GM21737 (cell line): ENCODE results near the gene GATA2.

Source experiments
- ATAC-seq: cut with Tn5 transposase; IDR thresholded peaks from one replicate; pipeline ENCODE4 v1.9.1; 2021; ENCODE audit warnings: mild to moderate bottlenecking, moderate library complexity; ENCODE audit not compliant: unreplicated experiment

The GATA2 gene

GRCh38 chr3:128492671-128493569, at the start of gene GATA2:
GATA2 (minus strand) TSS chr3:128493201; CDS start chr3:128487031, 6,170 bp downstream.
- no peak for ATAC-seq

DNA sequence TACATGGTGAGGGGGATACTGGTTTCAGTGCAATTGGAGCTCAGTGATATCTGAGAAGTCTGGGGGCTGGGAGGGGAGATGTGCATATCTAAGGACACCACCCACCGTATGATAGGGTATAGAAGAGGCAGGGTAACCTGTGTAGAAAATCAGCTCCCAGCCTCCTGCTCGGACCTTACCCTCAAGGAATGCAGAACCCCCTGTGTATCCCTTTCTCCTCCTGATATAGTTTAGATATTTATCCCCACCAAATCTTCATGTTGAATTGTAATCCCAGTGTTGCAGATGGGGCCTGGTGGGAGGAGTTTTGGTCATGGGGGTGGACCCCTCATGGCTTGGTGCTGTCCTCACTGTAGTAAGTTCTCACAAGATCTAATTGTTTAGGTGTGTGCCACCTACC, 48.2 kb upstream of the GATA2 start:
- no peak for ATAC-seq

- no peak for ATAC-seq
These were observed 46.4 kb upstream of the GATA2 start for GRCh38 chr3:128539376-128539775.

- ATAC-seq: no peak
These were observed 44.2 kb upstream of the GATA2 start for GRCh38 chr3:128537091-128537703.

DNA sequence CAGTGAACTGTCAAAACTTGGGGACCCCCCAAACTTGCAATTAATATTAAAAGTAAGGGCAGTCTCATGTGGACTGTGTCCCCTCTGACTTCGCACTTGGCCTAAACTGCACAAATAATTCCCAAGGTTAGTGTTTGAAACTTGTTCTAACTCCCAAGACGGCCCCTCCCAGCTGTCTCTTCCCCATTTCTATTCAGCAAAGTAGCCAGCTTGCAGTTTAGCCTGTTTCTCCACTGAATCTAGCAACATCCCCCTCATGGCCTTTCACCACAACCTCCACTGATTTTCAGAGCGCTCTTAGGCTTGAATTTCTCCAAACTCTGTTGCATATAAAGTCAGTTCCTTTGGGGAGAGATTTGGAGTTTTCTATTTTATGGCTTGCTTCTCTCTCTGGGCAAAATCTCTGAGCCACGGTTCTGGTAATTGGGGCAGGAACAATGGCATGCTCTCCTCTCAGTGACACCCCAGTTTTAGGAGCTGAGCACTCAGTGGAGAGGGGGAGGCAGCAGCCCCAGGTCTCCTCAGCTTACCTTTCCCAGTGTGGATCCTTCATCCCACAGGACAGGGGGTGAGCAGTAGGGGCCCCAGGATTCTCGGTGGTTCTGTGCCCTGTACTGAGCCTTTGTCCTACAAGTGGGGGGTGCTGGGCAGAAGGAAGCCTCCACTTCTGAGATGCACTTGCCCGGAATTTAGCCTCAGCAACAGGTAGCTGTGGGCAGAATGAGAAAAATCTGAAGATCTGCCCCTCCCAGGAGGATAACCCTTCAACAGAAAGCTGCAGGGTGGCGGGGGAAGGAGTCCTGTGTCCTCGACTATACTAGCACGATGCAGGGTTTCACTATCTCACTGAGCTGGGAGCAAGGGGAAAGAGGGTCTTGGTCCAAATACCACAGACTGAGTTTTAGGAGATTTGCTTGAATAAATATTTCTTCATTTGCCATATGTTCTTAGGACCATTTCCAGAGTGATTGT, 39.3 kb upstream of the GATA2 start:
- ATAC-seq: no peak

- no peak for ATAC-seq
These were observed 31.6 kb upstream of the GATA2 start for GRCh38 chr3:128524374-128525299.

DNA sequence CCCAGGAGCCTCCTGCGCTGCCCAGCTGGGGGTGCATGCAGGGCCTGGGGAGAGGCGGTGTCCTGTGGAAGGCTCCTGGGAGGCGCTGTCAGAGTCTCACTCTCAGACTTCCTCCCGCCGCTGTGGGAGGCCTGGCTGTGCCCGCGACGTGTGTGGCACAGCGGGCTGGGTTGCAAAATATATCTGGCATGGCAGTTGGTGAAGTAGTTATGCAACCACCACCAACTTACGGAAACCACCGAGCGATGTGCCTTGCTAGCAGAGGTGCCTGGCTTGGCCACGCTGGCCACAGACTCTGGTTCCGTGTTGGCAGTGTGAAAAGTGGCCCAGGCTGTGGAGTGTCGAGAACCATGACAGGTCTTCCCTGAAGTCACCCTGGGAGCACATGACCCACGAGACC, 30.6 kb upstream of the GATA2 start:
- ATAC-seq: no peak

DNA sequence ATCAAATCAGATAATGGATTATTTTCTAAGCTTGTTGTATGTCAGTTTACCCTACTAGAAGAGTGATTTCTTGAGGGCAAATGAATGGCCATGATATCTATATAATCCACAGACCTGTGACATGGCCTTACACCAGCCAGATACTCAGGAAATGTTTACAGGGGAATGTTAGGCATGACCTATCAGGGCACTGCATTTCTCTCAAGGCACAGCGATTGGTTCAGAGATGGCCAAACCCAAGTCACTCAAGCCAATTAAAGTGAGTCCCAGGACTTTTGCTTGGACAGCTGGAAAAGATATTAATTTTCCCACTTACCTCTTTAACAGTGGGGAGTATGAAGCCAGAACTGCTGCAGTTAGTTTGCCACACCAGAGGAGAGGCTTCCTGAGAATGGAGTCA, 28.7 kb upstream of the GATA2 start:
- no peak for ATAC-seq

DNA sequence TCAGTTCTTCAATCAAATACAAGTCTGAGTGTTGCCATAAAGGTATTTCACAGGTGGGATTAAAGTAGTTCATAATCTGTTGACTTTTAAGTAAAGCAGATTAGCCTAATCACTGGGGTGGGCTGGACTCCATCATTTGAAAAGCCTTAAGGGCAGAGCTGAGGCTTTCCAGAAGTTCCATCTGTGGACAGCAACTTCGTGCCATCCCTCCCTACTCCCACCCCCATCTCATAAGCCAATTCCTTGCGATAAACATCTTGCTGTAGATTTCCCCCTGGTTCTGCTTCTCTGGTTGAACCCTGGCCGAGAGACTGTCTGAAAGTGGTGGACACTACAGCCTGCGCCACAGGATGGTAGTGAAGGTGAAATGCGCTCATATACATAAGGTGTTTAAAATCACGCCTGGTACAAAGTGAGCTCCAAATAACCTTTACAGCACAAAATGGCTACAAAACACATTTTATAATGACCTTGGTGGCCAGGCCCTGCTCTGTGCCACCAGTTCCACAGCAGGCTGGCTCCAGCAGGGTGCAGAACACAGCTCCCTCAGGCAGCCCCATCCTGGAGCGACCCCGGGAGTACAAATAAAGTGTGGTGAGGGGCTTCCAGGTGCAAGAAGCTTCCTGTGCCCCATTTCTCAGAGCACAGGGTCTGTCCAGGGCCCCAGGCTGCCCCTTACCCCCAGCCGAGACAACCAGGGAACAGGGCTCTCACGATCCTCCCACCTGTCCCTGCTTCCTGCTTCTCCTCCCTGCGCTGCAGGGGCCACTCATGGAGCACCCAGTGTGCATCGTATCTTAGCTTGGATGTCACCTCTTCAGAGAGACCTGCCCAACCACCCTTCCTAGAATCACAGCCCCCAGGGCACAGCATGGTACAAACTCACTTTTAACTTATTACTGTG, 25.8 kb upstream of the GATA2 start:
- ATAC-seq: no peak

DNA sequence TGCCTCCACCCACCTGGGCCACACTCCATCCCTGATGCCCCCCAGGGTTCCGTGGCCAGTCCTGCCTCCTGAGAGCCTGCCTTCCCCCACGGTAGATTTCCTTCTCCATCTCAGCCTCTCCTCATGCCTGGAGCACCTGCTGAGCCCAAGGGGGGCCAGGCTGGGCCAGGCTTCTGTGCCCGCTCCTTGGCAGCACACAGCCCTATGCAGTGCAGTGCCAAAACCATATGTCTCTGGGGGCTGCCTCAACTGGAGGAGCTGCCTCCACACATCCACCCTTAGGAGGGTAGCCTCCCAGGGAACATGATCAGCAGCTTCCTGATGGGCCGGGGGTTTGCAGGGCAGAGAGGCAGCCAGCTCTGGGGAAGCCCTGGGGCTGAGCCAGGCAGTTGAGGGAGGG, 24.6 kb upstream of the GATA2 start:
- ATAC-seq: no peak

GRCh38 chr3:128515967-128516366, 23.0 kb upstream of the GATA2 start:
- ATAC-seq: no peak

GRCh38 chr3:128508852-128509251, 15.9 kb upstream of the GATA2 start:
- no peak for ATAC-seq

- no peak for ATAC-seq
These were observed 13.8 kb upstream of the GATA2 start for GRCh38 chr3:128506754-128507153.

- ATAC-seq: no peak
These were observed 12.8 kb upstream of the GATA2 start for GRCh38 chr3:128505771-128506170.

GRCh38 chr3:128504963-128505730, 12.1 kb upstream of the GATA2 start:
- ATAC-seq: no peak

- ATAC-seq: no peak
These were observed 11.5 kb upstream of the GATA2 start for GRCh38 chr3:128504533-128504915.

DNA sequence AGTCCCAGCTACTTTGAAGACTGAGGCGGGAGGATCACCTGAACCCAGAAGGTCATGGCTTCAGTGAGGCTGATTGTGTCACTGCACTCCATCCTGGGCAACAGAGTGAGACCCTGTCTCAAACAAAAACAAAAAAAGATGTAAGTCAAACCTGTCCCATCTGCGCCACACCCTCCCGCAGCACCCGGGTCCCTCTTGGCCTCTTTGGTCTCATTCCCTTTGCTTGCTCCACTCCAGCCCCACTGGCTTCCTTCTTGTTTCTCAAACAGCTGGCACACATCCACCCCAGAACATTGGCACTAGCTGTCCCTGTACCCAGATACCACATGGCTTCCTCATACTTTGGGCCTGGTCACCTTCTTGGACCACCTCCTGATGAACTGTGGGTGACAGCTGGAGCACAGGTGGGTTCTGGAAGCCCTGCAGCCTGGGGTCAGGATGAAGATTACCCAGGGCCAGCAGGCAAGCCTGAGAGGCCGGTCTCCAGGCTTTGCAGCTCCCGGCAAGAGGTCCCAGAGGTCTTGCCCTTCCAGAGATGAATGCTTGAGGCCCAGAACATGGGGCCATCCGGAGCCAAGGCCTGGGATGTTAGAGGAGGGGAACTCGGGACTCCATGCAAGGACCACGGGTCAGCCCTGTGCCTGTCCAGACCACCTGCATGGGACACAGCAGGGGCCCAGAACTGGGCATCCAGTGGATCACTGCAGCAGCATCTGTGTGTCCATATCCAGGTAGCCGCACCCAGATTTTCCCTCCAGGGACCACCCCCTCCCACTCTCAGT, 10.9 kb upstream of the GATA2 start:
- no peak for ATAC-seq
